Pancreas (tissue), 10 donors: ENCODE results near the gene MCEE. TPM values are rescaled to one million over a fixed set of nuclear protein-coding genes. Genes with fewer than 3 reads are reported as not detected.

Source experiments
- ATAC-seq, 4 donors: fragments of 200-7000 bp; cut with Tn5 transposase; one replicate each; pipeline versions ENCODE4 v1.8.0 to v1.9.1; 2020; ENCODE audit warnings: mild to moderate bottlenecking in 4 of 4, moderate library complexity in 4 of 4
- DNase-seq, 6 donors: peaks; one replicate each; pipeline ENCODE4 v3.0.0-alpha.2; 2020
- FAIRE-seq: peaks from 2 replicates; lab custom pipeline; 2012; peaks lifted over from hg19 to GRCh38; lab: Jason Lieb, UNC
- H3K27ac ChIP-seq, 4 donors: fragments of 200-600 bp; sonication (generic); 1 replicate in 3 of 4; 2 replicates in 1 of 4; pipeline versions ENCODE4 v1.5.0 to v1.8.0; 2020
- H3K27me3 ChIP-seq, 4 donors: fragments of 200-600 bp; one replicate each; pipeline ENCODE4 v1.8.0; 2021
- H3K36me3 ChIP-seq, 3 donors: fragments of 200-600 bp; sonication (generic) in 1 of 3; one replicate each; pipeline versions ENCODE4 v1.5.0 to v1.8.0; 2020 to 2021
- H3K4me1 ChIP-seq, 3 donors: fragments of 200-600 bp; one replicate each; pipeline ENCODE4 v1.8.0; 2021
- H3K4me3 ChIP-seq, 4 donors: fragments of 200-600 bp; sonication (generic) in 2 of 4; one replicate each; pipeline versions ENCODE4 v1.5.0 to v1.8.0; 2020 to 2021
- H3K9me3 ChIP-seq, 4 donors: fragments of 200-600 bp; one replicate each; pipeline ENCODE4 v1.8.0; 2021
- WGBS, 2 donors: extraction: QIAGEN DNeasy Blood & Tissue Kit; methylation state at CpG; one replicate each; pipeline ENCODE4 v1.1.7; 2013; 5-methylcytosine and 5-hydroxymethylcytosine counted together
- intact Hi-C, 3 donors: fragments of 100-400 bp; cut with DNase I; formaldehyde crosslinking; loops; one replicate each; pipeline versions ENCODE4 v1.11.1 to v1.14.2; 2022
- polyA plus RNA-seq, 2 donors: library from polyadenylated mRNA; stranded (reverse); fragments of 200-250 nt; gene quantifications; one replicate each; pipeline ENCODE4 v1.2.3, GENCODE V29; 2013
- total RNA-seq, 6 donors: library from RNA; stranded (reverse); fragmentation: NEBNext Ultra II Directional in 4 of 6; extraction: Animal tissue kit (Norgen Biotek cat#: 25700) in 4 of 6; gene quantifications; one replicate each; pipeline versions ENCODE4 v1.2.1 to v1.2.4, GENCODE V29; 2021 to 2023
- TF ChIP-seq, protein P1 (sequence below), 4 donors: fragments of 200-600 bp; sonication (generic) in 3 of 4; IDR thresholded peaks; one replicate each; pipeline versions ENCODE4 v1.5.0 to v1.8.0; 2021; ENCODE audit warnings: antibody characterized with exemption in 4 of 4
- donor health status: healthy with polysubstance abuse.
- donor health status: DM: no; HTN: no; CAD: no; lungs with moderate emphysema.
- donor health status: DM: no; HTN: no; CAD: no.
- donor health status: control.
- donor health status: control.
- donor health status: Bipolar disorder and iron deficiency.
- donor health status: DM: yes; HTN: yes; CAD: no.
- donor health status: DM: no; HTN: no; CAD: no.
- donor health status: DM: no; HTN: no; CAD: no.
- donor health status: DM: yes; HTN: yes; CAD: no.

The MCEE gene
- total and polyA plus RNA-seq, 8 donors = 15.0 to 28.5 (median 16.7) TPM

- no peaks in the 10 kb centered on the region for H3K9me3 ChIP-seq
- peaks cover 0 to 24% (median 8%) of the 10 kb centered on the region in 3 donors for H3K4me1 ChIP-seq
- 73 to 79% methylated on average over 14 of the region's 14 CpGs for WGBS, 2 donors
- ATAC-seq (no peak), DNase-seq (peak in 1 of 6 donors; percentile 49), FAIRE-seq (no peak)
- H3K4me3 ChIP-seq = no peak overlapping the region
- H3K27ac ChIP-seq = peak overlapping the region in 2 of 4 donors; percentile 20 to 58
- peaks cover 11 to 42% (median 13%) of the 10 kb centered on the region in 3 donors for H3K36me3 ChIP-seq
- intact Hi-C loops = no loop called here
- TF ChIP-seq, protein P1, sequence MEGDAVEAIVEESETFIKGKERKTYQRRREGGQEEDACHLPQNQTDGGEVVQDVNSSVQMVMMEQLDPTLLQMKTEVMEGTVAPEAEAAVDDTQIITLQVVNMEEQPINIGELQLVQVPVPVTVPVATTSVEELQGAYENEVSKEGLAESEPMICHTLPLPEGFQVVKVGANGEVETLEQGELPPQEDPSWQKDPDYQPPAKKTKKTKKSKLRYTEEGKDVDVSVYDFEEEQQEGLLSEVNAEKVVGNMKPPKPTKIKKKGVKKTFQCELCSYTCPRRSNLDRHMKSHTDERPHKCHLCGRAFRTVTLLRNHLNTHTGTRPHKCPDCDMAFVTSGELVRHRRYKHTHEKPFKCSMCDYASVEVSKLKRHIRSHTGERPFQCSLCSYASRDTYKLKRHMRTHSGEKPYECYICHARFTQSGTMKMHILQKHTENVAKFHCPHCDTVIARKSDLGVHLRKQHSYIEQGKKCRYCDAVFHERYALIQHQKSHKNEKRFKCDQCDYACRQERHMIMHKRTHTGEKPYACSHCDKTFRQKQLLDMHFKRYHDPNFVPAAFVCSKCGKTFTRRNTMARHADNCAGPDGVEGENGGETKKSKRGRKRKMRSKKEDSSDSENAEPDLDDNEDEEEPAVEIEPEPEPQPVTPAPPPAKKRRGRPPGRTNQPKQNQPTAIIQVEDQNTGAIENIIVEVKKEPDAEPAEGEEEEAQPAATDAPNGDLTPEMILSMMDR (IDR thresholded peaks at IDR 0.05) = no peak
- no peaks in the 10 kb centered on the region for H3K27me3 ChIP-seq
Observed at GRCh38 chr2:71071681-71072398, 58.2 kb downstream of the MCEE start.

- Histone ChIP-seq H3K4me1 (peaks cover 0 to 24% (median 8%) of the 10 kb centered on the region in 3 donors), H3K9me3 (no peaks in the 10 kb centered on the region), H3K27ac (peak overlapping the region in 1 of 4 donors; percentile 58), H3K36me3 (peaks cover 8 to 29% (median 11%) of the 10 kb centered on the region in 3 donors), H3K4me3 (peak overlapping the region in 1 of 4 donors; percentile 97), H3K27me3 (no peaks in the 10 kb centered on the region)
- WGBS, 2 donors = 24 to 29% methylated on average over 10 of the region's 10 CpGs
- peak in 1 of 4 donors; percentile 12 for ATAC-seq
- intact Hi-C loops = no loop called here
- DNase-seq = peak in 4 of 6 donors; percentile 16 to 48 (median 38)
- TF ChIP-seq, protein P1 (IDR thresholded peaks at IDR 0.05) = peak in 1 of 4 donors; percentile 15
- no peak for FAIRE-seq
Observed at GRCh38 chr2:71070294-71071093, 59.5 kb downstream of the MCEE start.

- no peak for ATAC-seq
- Histone ChIP-seq H3K27ac (peak overlapping the region in 1 of 4 donors; percentile 98), H3K27me3 (no peaks in the 10 kb centered on the region), H3K36me3 (peaks cover 2 to 17% (median 5%) of the 10 kb centered on the region in 3 donors), H3K4me3 (peak overlapping the region; percentile 53 to 97 (median 62)), H3K9me3 (no peaks in the 10 kb centered on the region), H3K4me1 (peaks cover 0 to 24% (median 8%) of the 10 kb centered on the region in 3 donors)
- intact Hi-C loops = no loop called here
- TF ChIP-seq, protein P1 (IDR thresholded peaks at IDR 0.05) = no peak
- WGBS, 2 donors = 36 to 45% methylated on average over 5 of the region's 5 CpGs
- DNase-seq = no peak
- no peak for FAIRE-seq
Observed at GRCh38 chr2:71069376-71069775, 60.7 kb downstream of the MCEE start.

GRCh38 chr2:71068218-71069035 is 61.6 kb downstream of the MCEE start, which contains the start of gene NAGK:
Gene NAGK, plus strand, starts transcription at chr2:71068648. Its CDS starts 36 bp downstream, at chr2:71068684.
- ATAC-seq = peak; percentile 88 to 96 (median 96)
- peaks cover 0 to 24% (median 8%) of the 10 kb centered on the region in 3 donors for H3K4me1 ChIP-seq
- intact Hi-C loops = no loop called here

More at GRCh38 chr2:71068218-71069035, 61.6 kb downstream of the MCEE start, which contains the start of gene NAGK:
- H3K36me3 ChIP-seq = peaks cover 0 to 8% (median 0%) of the 10 kb centered on the region in 3 donors
- H3K9me3 ChIP-seq = no peaks in the 10 kb centered on the region
- TF ChIP-seq, protein P1 (IDR thresholded peaks at IDR 0.05) = no peak
- no peaks in the 10 kb centered on the region for H3K27me3 ChIP-seq
- DNase-seq = peak; percentile 96 to 99 (median 96)
- FAIRE-seq = no peak
- 0 to 1% methylated on average over 66 of the region's 66 CpGs for WGBS, 2 donors
- peak within 1 kb of the TSS; percentile 53 to 97 (median 62) for H3K4me3 ChIP-seq
- H3K27ac ChIP-seq = peak within 1 kb of the TSS; percentile 93 to 98 (median 96)
